Stimulated activated CD8-positive, alpha-beta memory T cell treated with anti-CD3 and anti-CD28 coated beads, Interleukin-4, amount 100 ng/mL, for 1 hour (primary cell): ENCODE measurements around the gene IQGAP2.
"Not testable (repeated sequence)": the region's sequence is repeated elsewhere in the genome, so short reads cannot be mapped to it uniquely, and the experiment has no call there.

Source experiments
- DNase-seq, 2 donors: peaks; one replicate each; pipeline ENCODE4 v3.0.0-alpha.2; 2020; ENCODE audit warnings: low read depth in 2 of 2, low spot score in 1 of 2

The IQGAP2 gene

DNA sequence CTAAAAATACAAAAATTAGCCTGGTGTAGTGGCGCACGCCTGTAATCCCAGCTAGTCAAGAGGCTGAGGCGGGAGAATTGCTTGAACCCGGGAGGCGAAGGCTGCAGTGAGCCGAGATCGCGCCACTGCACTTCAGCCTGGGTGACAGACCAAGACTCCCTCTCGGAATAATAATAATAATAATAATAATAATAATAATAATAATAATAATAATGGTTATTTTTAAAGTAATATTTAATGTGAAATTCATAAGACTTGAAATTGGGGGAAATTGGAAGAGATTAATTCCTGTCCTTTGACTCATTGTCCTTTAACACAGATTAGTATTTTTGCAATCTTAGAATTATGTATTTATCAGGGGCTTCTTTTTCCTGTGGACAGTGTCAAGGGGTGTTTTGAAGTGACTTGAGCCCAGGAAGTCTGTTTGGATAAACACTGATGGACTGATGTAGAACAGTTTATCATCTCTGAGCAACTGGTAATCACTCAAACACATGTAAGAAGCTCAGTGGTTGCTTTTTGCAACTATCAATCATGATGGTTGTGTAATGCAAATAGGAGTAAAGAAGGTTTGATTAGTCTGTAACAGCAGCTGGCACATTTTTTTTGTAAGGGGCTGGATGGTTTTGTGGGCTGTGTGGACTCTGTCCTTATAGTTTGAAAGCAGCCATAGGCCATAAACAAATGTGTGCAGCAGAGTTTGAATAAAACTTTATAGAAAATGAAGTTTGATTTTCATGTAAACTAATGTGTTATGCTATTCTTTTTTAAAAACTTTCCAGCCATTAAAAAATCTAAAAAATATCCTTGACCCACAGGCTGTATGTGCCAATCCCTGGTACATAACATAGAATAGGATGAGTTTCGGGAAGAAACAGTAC lies 126.6 kb downstream of the IQGAP2 start:
- DNase-seq, result no peak

DNA sequence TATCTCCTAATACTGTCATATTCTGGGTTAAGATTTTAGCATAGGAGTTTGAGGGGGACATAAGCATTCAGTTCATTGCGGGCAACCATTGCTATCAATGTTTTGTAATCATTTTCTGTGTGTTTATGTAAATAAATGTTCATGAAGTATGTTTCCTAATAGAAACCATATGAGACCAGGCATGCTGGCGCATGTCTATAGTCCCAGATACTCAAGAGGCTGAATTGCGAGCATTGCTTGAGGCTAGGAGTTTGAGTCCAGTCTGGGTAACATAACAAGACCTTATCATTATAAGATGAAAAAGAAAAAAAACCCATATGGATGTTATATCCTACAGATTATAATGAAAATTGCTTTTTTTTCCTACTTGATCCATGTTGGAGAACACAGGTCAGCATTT lies 129.0 kb downstream of the IQGAP2 start:
- no peak for DNase-seq

DNA sequence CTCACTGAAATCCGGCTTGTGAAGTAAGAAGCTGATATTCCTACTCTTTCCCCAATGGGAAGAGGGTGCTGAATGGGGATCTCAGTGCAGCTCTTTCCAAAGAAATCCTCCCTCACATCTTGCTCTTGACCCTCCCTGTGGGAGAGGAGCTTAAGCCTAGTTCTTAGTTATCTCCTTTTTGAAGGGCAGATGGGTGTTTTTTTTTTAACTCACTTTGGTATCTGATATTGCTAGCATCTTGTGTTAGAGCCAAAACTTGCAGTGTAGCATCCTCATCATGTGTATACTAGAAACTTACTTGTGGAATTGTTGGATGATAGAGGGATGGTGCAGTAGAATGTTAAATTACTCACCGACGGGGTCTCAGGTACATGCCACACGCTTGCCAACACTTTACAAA lies 129.9 kb downstream of the IQGAP2 start:
- DNase-seq, result no peak

DNA sequence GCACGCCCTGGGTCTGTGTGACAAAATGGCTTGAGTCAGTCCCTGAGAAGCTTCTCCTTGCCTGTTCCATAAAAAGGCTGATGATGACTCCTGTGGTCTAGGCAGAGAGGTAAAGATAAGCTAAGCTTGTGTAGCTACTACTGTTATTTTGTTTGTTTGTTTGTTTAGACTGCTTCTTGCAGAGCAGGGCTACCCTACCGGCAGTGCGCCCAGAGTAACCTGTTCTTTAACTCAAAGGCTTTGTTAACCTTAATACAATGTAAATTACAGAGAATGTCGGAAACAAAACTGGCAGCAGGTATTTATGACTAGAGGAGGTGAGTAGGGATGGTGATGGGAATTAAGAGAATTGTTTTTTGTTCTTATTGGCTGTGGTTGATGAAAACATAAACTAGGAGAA lies 132.5 kb downstream of the IQGAP2 start:
- DNase-seq, result no peak

DNA sequence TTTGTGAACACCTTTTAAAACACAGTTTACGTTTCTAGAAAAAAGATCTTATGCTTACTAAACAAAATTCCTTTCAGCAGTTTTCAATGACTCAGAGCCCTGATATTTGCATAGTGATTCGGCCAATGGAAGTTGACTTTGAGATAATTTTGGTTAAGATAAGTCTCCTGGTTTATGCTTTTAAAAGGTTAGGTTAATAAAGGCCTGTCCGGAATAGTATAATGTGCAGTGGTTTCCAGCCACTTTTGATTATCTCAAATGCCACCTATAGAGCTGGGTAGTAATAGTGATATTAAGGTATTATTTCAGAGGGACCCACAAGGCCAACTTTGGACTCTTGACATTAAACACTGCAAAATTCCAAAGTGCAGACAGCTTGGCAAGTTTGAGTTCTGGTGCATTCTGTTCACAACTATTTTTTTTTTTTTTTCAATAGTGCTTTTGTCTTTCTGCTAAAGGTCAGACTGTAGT lies 134.0 kb downstream of the IQGAP2 start:
- DNase-seq, result no peak

DNA sequence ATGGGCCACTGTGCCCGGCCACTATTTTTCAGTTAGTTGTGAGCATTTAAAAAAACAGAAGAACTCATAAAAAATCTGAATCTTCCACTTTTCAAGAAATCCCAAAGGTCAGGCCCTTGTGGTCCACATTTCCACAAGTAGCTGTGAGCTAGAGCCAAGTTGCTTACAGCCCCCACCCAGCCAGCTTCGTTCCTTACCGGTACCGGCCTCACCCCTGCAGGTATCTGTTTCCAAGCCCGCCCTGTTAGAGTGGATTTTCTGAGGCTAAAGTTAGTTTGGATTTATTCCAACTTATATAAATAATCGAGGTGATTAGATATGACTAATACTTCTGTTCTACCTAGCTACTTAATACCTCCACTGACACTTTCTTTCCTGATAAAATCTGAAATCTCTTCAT lies 139.2 kb downstream of the IQGAP2 start:
- no peak for DNase-seq

DNA sequence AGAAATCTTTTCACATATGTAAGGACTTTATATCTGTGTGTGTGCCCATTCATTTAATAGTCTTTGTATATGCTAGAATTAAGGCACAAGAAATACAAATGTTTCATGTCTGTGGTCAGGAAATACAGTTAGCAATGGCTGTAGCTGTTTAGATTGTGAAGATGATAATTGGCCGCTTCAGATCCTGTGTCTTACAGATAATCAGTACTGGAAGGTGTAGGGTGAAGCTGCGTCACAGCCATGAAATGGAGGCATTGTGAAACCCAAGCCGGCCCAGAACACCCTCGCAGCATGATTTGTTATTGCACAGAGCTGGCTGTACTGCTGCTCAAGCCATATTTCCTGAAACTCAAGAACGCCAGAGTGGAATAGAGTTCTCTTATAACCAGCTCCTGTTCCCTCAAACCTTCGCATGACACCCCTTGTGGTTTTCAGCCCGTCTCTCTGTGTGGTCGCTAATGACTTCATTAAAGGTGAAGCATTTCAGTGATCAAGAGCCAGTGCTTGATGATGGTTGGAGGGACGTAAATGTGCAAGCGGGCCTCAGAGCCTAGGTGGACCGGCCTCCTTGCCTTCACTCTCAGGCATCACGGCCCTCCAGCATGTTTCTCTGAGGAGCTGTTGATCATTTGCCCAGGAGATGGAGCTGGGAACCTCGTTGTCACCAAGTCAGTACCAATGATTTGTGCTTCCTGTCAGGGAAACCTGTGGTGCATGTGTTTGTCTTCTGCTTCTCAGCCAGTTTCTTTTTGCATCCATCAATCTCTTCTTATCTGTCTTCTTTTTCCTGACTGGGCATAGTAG lies 140.0 kb downstream of the IQGAP2 start:
- peak; percentile 20 to 30 for DNase-seq

DNA sequence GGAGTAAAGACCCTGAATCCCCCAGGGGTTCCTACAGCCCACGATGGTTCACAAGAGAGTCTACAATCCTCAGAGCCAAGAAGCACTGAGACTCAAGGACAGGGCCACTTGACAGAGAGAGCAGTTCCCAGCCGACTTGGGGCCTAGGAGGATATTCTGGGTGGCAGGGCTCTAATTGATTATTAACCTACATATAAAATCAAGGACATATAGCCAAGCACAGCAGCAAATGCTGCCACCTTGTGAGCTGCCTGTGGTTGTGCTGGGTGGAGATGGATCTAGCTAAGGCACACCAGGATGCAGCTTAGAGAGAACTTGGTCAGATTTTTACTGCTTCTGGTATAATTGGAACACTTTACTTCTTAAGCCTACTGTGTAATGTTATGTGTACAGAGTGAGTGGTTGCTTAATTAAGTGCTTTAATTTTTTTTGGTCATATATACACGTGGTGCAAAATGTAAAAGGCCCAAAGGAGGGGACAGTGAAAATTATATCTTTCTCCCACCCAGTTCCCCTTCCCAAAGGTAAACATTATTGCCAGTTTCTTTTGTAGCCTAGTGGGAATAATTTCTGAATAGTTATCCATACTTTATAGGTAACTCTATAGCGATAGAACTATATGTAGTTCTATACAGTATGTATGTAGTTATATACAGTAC lies 141.3 kb downstream of the IQGAP2 start:
- DNase-seq, result peak in 1 of 2 donors; percentile 20

DNA sequence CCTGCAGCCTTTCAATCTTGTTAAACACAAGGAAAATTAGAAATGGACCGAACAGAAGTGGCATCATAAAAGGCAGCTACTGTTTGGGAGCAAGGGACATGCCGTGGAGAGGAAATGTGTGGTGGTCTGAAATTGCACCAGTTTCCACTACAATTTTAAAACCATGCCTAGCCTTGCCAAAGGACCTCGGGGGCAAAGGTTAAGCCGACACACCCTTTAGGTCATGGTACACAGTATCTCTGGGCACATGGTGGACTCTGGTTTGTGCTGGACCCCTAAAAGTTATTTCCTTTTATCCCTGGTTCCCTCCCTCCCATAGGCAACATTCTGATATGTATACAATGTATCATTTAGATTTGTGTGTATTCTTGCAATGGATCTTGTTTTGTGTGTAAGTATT lies 142.1 kb downstream of the IQGAP2 start:
- DNase-seq, result no peak

DNA sequence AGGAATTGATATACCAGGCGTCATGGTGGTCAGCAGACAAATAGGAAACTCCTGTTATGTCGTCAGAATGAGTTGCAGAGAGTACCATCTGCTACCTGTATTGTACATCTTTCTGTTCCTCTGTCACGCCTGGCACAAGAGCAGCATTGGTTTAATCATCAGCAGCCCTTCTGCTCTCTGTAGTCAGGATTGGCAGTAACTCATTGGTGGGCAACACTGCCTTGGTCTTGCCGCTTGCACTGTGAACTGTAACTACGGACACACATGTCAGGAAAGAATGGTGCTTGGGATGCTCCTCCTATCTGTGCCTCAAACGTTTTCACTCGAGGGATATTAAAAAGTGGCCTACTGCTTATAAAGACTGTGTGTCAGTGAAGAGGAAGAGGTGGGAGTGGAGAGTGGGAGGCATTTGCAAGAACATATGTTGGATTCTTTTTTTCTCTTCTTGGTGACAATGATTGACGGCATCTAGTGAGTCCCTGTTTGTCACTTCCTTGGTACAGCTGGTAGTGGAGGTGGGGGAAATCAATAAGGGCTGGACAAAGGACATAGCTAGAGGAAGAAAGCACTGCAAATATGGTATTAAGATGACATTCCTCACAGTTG lies 143.5 kb downstream of the IQGAP2 start:
- no peak for DNase-seq

DNA sequence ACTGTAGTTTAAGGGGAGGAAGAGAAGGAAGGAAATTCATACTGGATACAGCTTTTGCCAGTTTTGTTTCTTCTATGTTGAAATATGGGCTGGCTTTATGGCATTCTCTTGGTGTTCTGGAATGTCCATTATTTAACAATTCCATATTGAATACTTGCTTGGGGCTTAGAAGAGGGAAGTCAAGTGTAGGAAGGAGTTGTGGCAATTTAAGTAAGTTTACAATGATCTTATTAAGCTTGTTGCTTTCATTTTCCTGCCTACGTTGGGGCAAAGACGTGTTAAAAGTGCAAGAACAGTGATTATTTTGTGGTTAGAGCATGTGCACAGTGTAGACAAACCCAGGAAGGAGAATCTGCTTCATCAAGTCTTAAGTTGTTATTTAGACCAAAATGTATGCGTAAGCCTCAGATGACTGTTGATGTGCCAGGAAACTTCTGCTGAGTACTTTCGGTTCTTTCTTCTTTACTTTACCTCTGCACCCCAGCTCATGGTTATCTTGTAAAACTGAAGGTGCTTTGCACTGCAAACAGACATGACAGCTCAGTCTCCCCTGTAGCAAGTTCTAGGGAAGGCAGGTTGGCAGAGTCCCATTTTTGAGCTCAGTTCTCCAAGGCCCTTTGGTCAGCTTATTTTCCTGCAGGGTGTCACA lies 144.3 kb downstream of the IQGAP2 start:
- peak in 1 of 2 donors; percentile 18 for DNase-seq

DNA sequence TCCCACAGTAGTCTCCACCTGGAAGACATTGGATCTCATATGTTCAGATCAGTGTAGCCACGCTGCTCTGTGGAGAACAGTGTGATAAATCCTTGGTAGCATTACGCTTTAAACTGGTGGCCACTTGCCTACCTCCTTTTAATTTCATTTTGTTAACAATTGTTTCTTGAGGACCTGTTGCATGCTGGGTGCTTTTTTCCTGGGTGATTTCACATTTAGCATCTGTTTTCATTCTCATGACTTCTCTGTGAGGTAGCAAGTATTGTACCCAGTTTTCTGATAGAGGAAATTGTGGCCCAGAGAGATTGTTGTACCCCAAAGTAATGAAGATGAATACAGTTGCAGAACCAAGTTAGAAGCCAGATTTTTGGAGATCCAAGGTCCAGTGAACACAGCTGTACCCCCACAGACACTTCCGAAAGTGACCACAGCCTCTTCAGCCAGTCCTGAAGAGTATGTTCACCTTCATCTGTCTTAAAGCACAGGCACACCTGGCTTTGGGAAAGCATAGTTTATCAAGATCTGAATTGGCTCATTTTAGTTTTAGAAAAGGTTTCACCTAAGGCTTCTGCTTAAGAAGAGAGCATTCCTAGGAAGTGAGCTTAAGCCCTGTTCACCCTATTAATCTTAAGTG lies 144.9 kb downstream of the IQGAP2 start:
- no peak for DNase-seq

DNA sequence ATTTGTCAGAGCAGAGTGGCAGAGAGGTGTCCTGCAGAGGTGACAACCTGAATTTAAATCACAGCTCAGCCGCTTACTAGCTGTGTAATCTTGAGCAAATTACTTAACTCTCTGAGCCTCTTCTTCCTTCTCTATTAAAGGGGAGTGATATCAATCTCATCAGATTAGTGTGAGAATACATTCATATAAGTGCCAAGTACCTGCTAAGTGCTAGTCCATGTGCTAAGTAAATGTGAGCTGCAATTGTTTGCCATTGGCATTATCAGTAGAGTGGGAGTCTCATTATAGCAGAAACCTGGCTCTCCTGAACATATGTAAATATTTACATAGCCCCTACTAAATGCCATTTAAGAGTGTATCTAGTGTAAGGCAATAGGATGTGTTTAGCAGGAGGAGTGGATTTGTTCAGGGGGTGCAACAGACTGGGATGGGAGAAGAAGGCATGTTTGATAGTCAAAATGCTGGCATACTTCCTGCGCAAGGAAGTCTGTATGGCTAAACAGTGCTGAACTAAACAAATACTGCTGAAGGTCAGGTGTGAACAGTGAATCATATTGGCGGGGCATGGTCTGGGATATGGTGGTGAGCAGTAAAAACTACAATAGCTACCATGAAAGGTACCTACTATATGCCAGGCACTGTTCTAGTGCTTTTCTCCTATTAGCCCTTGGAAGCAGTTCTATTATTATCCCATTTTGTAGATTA lies 145.6 kb downstream of the IQGAP2 start:
- no peak for DNase-seq

DNA sequence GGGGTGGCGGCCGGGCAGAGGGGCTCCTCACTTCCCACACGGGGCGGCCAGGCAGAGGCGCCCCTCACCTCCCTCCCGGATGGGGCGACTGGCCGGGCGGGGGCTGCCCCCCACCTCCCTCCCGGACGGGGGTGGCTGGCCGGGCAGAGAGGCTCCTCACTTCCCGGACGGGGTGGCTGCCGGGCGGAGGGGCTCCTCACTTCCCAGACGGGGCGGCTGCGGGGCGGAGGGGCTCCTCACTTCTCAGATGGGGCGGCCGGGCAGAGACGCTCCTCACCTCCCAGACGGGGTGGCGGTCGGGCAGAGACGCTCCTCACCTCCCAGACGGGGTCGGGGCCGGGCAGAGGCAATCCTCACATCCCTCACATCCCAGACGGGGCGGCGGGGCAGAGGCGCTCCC lies 147.8 kb downstream of the IQGAP2 start:
- DNase-seq, result not testable (repeated sequence)

DNA sequence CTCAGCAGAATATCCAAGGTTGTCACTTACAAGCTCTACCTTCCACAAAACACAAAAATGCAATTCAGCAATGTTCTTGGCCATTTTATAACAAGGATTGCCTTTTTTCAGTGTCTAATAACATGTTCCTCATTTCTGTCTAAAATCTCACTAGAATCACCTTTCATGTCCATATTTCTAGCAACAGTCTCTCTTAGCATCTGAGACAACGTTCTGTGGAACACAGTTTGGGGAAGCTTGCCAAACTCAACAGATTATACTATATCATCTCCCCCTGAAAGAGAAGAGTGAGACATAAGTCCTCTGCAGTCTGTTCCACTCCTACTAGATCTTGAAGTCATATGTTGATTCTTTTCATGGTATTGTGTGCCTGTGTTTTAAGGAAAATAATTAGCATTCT lies 149.5 kb downstream of the IQGAP2 start:
- no peak for DNase-seq

DNA sequence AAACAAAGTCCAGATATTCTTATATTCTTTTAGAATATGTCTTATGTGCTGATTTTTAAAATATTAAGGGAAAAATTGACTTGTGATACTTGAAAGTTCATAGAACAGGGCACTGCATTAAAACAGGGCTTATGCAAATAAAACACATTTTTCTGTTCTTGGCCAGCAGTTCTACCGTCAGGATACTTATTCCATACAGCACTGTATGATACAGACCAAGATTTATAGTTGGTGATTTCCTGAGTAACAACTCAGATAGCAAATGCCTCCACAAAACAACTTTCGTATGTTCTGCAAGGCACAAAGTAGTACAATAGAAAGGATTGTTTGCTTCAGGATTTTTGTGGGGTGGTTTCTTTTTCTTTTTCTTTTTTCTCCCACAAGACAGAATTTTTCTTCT lies 150.2 kb downstream of the IQGAP2 start:
- no peak for DNase-seq

DNA sequence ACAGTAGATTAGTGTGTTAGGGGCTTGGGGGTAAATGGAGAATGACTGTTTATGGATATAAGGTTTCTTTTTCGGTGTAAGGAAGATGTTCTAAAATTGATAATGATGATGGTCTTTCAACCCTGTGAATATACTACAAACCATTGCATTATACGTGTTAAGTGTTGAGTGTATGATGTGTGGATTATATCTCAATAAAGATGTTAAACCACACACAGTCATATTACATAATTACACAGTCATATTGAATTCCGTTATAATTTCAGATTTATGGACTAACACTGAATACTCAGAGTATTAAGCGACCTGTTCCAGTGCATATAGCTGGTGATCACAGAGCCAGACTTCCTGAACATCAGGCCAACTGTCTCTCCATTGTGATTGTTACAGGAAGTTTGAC lies 152.0 kb downstream of the IQGAP2 start:
- DNase-seq, result no peak

DNA sequence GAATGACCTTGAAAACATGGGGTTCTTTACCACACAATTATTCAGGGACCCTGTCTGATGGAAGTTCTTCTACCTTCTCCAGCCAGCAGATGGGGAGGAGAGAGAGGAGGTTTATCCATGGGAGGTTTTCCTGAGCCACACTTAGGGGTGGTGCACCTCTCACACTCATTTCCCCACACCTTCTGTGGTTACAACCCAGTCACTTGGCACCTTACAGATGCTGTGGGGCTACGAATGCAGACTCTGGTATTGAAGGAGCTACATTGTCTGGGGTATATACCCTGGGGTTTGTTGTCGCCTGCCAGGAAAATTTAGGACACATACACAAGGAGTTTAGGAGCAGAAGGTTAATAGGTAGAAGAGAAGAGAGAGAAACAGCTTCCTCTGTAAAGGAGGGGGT lies 152.6 kb downstream of the IQGAP2 start:
- no peak for DNase-seq

DNA sequence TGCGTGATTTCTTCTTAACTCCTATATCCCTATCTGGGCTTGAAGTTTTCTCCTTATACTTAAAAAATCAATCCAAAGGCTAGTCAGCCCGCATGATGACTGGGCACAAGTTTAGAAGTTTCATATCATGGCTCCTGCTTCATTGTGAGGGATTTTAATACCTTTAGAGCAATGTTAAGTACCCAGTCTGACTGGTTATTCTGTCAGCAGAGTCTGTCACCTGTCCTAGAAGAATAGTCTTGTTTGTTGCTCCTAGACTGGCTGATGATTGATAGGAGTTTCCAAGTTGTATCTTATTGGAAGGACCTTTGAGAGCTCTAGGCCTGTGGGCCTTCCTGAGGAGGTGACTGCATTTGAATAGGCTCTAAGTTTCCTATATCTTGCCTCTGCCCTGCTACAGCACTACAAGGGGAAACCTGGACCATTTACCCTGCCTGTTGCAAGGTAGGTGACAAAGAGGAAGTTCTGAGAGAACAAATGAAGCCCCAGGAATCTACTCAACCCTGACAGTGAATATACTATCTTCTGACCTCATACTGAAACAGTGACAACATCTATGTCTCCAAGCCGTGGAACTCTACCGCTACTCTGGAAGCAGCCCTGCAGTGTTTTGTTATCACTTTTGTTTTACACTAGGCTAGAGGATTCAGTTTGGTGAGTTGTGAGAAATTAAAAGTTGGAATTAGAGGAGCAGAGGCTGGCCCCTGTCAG lies 153.6 kb downstream of the IQGAP2 start:
- DNase-seq, result no peak
